GM21786 (cell line): Measurements from ENCODE around the gene C3orf33.

Experiments used
- ATAC-seq: cut with Tn5 transposase; IDR thresholded peaks from one replicate; pipeline ENCODE4 v1.9.1; 2021; ENCODE audit not compliant: unreplicated experiment

The C3orf33 gene

DNA sequence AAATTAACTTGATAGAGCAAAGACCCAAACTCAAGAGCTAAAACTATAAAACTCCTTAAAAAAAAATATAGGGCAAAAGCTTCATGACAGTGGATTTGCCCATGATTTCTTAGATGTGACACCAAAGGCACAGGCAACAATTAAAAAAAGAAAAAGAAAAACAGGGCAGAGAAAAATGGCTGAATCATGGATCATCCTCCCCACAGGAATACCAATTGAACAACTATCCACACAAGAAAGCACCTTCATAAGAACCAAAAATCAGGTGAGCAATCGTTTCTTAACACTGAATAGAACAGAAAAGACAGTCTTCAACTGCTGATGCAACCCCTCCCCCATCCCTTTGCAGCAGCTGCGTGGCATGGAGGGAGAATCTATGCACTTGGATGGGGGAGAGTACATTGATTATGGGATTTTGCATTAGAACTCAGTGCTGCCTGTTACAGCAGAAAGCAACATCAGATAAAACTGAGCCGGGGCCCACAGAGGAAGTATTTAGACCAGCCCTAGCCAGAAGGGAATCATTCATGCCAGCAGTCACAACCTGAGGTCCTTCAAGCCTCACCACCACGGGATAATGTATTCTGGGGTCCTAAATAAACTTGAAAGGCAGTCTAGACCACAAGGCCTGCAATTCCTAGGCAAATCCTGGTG is 15.7 kb downstream of the C3orf33 start:
- no peak for ATAC-seq

GRCh38 chr3:155785662-155786295 is 20.3 kb downstream of the C3orf33 start:
- no peak for ATAC-seq

DNA sequence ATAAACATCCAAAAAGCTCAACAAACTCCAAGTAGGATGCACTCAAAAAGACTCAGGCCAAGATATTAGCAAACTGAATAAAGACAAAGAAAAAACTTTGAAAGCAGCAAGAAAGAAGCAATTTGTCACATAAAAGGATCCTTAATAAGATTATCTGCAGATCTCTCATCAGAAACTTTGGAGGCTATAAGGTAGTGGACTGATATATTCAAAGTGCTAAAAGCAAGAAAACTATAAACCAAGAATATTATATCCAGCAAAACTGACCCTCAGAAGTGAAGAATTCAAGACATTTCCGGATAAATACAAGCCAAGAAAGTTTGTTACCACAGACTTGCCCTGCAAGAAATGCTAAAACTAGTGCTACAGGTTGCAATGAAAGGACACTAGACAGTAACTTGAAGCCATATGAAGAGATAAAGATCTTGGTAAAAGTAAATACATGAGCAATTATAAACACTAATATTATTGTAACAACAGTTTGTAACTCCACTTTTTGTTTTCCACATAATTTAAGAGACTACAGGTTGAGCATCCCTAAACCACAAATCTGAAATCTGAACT is 23.6 kb downstream of the C3orf33 start:
- ATAC-seq: no peak

GRCh38 chr3:155780291-155780690 is 25.8 kb downstream of the C3orf33 start:
- no peak for ATAC-seq

GRCh38 chr3:155778462-155778861 is 27.6 kb downstream of the C3orf33 start:
- no peak for ATAC-seq

DNA sequence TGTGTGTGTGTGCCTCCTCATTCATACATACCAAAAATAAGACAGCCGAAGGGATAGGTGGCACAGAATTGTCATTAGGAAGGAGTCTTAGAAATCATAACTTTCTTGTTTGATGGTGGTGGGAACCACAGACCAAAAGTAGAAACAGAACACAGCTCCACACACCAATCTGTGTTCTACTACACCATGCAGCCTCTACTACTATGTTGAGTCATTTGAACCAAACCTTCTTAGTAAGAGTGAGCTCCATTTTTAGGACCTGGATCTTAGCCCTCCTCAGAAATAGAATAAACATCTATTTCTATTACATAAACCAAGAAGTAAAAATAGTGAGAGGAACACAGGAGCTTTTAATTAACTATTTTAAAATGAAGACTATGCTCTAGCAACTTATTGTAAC is 33.3 kb downstream of the C3orf33 start:
- no peak for ATAC-seq

DNA sequence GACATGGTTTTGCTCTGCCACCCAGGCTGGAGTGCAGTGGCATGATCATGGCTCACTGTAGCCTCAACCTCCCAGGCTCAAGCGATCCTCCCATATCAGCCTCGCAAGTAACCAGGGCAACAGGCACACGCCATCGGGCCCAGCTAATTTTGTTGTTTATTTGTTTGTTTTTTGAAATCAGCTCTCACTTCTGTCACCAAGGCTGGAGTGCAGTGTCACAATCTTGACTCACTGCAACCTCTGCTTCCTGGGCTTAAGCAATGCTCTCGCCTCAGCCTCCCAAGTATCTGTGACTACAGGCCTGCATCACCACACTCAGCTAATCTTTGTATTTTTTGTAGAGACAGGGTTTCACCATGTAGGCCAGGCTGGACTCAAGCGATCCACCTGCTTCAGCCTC is 35.0 kb downstream of the C3orf33 start:
- no peak for ATAC-seq

DNA sequence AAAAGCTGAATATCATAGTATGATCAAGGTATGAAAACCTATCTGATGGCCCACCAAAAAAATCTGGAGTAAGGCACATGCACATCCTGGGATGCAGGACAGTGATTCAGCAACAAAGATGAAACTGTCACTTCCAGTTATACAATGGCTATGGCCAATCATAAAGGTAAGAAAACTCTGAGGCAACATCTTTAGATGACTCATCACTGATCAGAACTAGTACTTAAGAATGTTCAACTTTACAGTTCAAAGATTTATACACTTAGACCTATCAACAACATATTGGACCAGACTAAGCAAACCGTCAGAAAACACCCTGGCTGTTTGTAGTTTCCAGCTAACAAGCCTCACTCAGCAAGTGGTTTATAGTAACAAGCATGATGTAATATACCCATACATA is 39.9 kb downstream of the C3orf33 start:
- ATAC-seq: no peak

GRCh38 chr3:155763870-155764463 is 42.1 kb downstream of the C3orf33 start:
- ATAC-seq: no peak

DNA sequence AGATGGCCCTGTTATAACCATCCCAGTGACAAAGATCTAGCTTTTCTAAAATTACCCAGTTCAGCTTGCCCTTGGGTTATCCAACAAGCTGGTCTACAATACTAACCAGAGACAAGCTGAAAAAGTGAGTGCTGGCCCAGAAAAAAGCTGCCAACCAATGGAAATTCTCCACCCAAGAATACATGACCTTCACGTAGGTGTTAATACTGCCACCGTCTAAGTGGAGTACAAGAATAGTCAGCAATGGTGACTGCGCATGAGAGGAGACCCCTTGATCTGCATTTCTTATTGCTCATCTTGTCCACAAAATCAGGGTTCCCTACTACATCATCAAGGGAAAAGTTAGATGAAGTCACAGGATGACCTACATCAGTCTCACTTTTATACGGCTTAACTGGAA is 45.4 kb downstream of the C3orf33 start:
- ATAC-seq: no peak

GRCh38 chr3:155757577-155757976 is 48.5 kb downstream of the C3orf33 start:
- no peak for ATAC-seq

DNA sequence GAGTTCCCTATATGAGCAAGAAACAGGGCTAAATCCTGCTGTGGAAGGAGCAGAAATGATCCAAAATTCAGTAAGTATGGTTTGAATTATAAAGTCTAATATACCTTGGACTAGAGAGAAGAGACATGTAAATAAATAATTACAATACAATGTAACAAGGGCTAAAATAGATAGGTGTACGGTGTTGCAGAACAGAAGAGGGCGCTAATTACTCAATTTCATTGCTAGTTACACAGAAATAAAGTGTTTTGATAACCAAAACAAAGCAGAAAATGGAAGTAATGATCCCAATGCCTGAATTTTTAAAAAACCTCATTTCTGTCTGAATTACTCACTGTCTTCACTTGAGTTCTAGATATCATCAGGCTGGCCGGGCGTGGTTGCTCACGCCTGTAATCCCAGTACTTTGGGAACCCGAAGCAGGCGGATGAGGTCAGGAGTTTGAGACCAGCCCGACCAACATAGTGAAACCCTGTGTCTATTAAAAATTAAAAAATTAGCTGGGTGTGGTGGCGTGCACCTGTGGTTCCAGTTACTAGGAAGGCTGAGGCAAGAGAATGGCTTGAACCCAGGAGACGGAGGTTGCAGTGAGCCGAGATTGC is 52.9 kb downstream of the C3orf33 start:
- peak; percentile 71 for ATAC-seq

- no peak for ATAC-seq
These were observed 57.3 kb downstream of the C3orf33 start for GRCh38 chr3:155748611-155749365.

DNA sequence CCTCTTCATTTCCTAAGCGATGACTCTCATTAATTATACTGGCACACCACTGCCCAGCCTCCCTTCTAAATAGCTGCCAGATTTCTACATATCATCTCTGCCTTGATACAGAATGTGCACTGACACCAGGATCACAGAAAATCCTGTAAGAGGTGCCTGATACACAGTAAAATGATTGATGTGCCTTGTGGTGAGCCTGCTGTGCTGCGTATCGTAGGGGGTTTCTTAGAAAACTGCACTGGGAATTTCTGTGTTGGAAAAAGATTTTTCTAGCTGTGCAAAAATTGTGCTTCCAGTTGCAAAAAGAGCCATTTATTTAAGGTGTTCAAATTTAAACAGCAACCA is 58.2 kb downstream of the C3orf33 start:
- ATAC-seq: no peak

DNA sequence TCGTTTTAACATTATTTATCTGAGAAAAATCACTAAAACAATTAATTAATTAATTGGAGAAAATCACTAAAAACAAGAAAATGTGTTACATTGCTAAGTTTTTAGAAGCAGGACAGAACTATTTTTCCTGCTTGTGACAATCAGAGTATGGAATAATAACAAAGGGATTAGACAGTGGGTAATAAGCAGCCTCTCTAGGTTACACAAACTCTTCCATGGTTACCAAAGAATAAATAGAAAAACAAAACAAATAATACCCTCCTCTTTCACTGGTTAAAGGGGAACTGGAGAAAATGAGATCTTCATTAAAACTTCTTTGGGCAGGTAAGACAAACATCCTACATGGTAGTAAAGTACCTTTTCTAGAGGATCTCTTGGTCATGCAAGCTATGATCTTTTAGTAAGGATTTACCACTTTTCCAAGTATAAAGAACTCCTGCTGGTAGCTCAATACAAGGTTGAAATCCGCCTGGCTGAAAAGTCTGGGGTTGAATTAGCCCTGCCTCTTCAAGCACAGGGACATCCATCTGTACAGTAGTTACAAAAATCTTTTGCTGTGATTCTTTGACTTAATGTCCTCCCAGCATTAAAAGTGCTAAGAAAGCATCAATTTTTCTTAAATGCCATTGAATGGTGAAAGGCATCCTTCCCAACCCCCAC is 58.7 kb downstream of the C3orf33 start:
- ATAC-seq: no peak

- ATAC-seq: no peak
These were observed 59.4 kb downstream of the C3orf33 start for GRCh38 chr3:155746703-155747102.

DNA sequence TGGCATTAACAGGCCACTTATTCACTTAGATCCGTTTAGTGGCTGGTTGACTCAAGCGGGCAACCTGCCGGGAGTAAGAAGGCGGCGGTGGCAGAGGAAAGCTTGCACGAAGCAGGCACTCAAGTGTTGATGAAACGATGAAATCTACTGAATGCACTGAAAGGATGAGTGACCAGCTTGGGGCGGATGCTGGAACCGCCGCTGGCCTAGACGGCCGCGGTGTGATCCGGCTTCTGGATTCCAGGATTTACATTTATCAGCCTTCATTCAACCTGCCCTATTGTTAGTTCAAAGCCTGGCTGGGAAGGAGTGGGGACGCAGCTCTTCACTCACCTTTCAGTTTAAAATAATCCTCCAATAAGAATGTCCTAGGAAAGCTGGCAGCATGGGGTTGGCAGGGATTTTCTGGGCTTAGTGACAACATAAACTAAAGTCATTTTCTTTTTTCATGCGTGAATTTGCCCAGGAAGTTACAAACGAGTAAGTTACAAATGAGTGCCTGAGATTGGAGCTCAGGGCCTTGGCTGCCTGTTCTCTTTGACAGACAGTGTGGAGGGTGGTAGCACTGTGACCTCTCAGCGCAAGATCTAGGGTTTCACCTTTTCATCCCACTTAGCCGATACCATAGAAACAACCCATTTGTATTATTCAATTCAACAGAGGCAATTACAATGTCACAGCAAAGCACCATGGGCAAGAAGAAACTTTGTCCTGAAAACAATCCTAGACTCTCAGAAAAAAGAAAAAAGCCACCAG is 60.1 kb downstream of the C3orf33 start:
- no peak for ATAC-seq

DNA sequence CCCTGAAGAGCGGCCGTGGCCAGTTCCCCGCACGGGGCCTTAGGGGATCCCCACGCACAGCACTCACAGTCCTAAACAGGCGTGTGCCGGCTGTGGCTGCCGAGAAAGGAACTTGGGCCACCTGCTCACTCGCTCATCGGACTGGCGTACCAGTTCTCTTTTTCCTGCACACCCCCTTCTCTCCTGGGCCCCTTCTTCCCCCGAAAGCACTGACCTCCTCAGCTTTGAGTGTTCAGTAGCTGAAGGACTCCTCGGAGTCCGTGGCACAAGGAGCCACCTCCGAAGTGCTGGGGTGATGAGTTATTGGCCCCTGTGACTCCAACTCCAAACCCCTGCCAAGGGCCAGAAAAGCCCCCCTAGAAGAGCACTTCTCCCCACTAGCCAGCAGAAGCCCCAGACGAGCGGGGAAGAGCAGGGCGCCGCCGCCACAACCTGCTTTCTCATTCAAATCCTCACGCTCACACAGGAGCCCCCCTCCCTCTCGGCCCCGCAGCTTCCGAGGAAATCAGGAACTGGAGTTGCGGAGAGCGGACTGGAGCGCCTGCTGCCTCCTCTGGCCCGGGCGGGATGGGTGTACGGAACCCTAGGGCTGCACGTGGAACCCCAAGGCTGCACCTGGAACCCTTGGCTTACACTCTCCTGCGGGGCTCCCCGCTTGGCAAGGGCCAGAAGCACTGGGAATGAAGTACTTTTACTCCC is 61.3 kb downstream of the C3orf33 start, which contains the start of gene PLCH1:
PLCH1 (minus strand) TSS at position 446 of the 699 bp plus-strand sequence. CDS start 40,847 bp downstream, outside the sequence.
- ATAC-seq: peak; percentile 46

- ATAC-seq: peak; percentile 33
These were observed 62.0 kb downstream of the C3orf33 start for GRCh38 chr3:155744010-155744625.
